ENCODE data around the gene KCNIP3. TPM values are rescaled to one million over a fixed set of nuclear protein-coding genes. Genes with fewer than 3 reads are reported as not detected.

Gene KCNIP3
- total RNA-seq, 1 donor from 2014 or later = 7.2 TPM

DNA sequence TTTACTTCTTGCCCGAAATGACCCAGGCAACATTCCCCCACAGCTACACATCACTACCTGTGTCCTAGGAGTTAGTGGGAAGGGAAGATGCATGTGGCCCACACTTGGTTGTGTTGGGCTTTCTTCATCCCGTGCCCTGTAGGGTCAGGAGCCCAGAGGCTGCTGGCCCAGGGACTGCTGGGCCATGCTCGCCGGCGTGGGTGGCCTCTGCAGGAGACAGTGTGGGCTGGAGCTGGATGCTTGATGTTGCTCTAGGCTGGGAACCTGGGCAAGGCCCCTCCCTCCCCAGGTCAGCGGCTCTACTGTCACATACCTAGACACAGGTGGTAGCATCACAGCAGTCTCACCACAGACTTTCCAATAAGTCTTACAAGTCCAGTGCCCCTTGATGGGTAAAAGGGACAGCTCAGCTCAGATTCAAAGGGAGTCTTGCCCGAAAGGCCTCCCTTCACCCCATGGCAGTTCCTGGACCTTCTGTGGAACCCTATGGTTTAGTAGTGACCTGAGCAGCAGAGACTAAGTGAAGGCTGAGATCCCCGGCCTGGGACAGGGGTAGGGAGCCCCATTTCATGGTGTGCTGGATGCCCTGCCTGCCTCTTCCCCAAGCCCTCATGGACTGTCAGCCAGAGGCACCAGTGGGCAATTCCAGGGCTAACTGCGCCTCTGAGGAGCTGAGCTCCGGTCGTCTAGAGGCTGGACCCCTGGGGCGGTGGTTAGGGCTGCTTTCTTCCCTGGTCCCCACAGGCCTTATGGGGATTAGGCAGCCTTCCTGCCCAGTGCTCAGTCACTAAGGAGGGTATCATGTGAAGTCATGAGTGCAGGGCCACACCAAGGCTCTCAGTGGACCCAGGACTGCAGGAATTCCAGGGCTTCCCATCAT is 59.9 kb downstream of the KCNIP3 start:
- DNase-seq (ENCODE audit: low read depth) = no peak
- Histone ChIP-seq H3K4me3 (ENCODE audit: low read depth, low read length) (no peak overlapping the region), H3K36me3 (ENCODE audit: control insufficient read depth, insufficient read depth, low read length) (no peaks in the 10 kb centered on the region), H3K27me3 (ENCODE audit: control insufficient read depth, insufficient read depth, low read length) (no peaks in the 10 kb centered on the region)
- TF ChIP-seq, protein P1, sequence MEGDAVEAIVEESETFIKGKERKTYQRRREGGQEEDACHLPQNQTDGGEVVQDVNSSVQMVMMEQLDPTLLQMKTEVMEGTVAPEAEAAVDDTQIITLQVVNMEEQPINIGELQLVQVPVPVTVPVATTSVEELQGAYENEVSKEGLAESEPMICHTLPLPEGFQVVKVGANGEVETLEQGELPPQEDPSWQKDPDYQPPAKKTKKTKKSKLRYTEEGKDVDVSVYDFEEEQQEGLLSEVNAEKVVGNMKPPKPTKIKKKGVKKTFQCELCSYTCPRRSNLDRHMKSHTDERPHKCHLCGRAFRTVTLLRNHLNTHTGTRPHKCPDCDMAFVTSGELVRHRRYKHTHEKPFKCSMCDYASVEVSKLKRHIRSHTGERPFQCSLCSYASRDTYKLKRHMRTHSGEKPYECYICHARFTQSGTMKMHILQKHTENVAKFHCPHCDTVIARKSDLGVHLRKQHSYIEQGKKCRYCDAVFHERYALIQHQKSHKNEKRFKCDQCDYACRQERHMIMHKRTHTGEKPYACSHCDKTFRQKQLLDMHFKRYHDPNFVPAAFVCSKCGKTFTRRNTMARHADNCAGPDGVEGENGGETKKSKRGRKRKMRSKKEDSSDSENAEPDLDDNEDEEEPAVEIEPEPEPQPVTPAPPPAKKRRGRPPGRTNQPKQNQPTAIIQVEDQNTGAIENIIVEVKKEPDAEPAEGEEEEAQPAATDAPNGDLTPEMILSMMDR (IDR thresholded peaks at IDR 0.05; ENCODE audit: insufficient read depth, low read length, poor library complexity, severe bottlenecking) = no peak

DNA sequence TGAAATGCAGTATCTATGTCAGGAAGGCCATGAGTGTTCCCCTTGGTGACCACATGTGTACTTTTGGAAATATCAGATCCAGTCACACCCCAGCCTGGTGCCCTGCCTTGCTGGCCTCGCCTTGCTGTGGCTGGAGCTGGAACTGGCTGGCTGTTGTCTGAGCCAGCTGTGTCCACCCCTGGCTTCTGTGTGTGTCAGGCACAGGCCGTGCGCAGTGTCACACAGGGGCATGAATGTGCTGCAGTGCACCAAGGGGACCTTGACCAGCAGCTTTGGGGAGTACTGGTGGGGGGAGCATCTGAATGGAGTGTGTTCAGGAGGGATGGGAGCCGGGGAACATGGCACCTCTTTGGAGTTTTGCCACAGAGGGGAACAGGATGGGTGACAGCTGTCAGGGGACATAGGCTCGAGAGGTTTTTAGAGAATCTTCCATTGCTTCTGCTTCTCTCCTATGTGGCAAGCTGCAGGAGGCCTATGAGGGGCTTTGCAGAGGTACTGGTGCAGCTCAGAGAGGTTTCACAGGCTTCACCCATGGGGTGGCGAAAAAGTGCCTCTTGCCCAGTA is 60.7 kb downstream of the KCNIP3 start:
- H3K36me3 ChIP-seq (ENCODE audit: control insufficient read depth, insufficient read depth, low read length) = no peaks in the 10 kb centered on the region
- no peaks in the 10 kb centered on the region for H3K27me3 ChIP-seq (ENCODE audit: control insufficient read depth, insufficient read depth, low read length)
- no peak overlapping the region for H3K4me3 ChIP-seq (ENCODE audit: low read depth, low read length)
- TF ChIP-seq, protein P1 (IDR thresholded peaks at IDR 0.05; ENCODE audit: insufficient read depth, low read length, poor library complexity, severe bottlenecking) = no peak
- no peak for DNase-seq (ENCODE audit: low read depth)

DNA sequence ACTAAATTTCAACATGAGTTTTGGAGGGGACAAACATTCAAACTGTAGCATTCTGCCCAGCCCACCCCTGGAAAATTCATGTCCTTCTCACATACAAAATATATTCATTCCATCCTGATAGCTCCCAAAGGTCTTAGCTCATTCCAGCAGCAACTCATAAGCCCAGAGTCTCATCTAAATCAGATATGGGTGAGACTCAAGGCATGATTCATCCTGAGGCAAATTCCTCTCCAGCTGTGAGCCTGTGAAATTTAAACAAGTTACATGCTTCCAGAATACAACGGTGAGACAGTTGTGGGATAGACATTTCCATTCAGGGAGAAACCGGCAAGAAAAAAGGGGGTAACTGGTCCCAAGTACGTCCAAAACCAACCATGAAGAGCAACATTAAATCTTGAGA is 61.9 kb downstream of the KCNIP3 start:
- DNase-seq (ENCODE audit: low read depth) = no peak
- Histone ChIP-seq H3K27me3 (ENCODE audit: control insufficient read depth, insufficient read depth, low read length) (no peaks in the 10 kb centered on the region), H3K36me3 (ENCODE audit: control insufficient read depth, insufficient read depth, low read length) (no peaks in the 10 kb centered on the region), H3K4me3 (ENCODE audit: low read depth, low read length) (no peak overlapping the region)
- TF ChIP-seq, protein P1 (IDR thresholded peaks at IDR 0.05; ENCODE audit: insufficient read depth, low read length, poor library complexity, severe bottlenecking) = no peak

DNA sequence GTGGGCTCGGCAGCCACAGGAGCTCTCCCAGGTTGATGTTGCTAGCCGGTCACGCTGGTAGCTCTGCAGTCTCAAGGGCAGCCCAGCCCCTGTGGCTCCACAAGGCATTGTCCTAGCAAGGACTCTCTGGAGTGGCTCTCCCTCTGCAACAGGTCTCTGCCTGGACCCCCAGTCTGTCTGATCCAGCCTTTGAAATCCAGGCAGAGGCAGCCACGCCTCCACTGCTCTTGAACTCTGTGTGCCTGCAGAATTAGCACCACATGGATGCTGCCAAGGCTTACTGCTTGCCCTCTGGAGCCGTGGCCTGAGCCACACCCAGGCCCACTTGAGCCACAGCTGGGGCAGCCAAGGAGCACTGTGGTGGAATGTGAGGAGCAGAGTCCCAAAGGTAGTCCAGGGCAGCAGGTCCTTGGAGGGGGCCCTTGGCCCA is 62.4 kb downstream of the KCNIP3 start:
- H3K36me3 ChIP-seq (ENCODE audit: control insufficient read depth, insufficient read depth, low read length) = no peaks in the 10 kb centered on the region
- DNase-seq (ENCODE audit: low read depth) = no peak
- no peak overlapping the region for H3K4me3 ChIP-seq (ENCODE audit: low read depth, low read length)
- TF ChIP-seq, protein P1 (IDR thresholded peaks at IDR 0.05; ENCODE audit: insufficient read depth, low read length, poor library complexity, severe bottlenecking) = no peak
- H3K27me3 ChIP-seq (ENCODE audit: control insufficient read depth, insufficient read depth, low read length) = no peaks in the 10 kb centered on the region

DNA sequence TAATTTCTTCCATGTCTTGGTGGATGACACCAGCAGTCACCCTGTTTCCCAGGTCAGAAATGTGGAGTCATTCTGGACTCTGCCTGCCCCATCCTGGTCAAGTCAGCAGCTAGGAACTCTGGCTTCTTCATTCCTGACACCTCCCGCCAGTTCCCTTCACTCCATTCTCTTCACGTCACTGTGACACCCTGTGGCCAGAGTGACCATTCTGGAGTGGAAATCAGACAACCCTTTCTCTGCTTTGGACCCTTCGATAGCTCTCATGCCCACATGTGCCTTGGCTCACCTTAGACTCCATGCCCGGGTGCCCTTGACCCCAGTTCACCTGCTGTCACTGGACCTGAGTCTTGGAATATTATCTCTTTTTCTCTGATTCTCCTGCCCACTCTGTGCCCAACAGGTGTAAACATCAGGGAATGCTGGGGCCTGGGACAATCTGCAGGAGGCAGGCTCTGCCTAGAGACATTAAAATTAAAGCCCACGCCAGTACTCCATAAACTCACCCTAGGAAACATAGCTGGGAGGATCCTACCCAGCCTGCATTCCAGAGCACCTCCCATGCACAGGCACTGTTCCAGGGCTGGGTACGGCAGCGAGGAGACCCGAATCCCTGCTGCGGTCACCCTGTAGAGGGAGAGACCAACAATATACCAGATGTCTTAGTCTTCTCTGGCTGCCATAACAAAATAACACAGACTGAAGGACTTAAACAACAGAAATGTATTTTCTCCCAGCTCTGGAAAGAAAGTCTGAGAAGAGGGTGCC is 64.3 kb downstream of the KCNIP3 start:
- Histone ChIP-seq H3K4me3 (ENCODE audit: low read depth, low read length) (no peak overlapping the region), H3K27me3 (ENCODE audit: control insufficient read depth, insufficient read depth, low read length) (no peaks in the 10 kb centered on the region), H3K36me3 (ENCODE audit: control insufficient read depth, insufficient read depth, low read length) (no peaks in the 10 kb centered on the region)
- TF ChIP-seq, protein P1 (IDR thresholded peaks at IDR 0.05; ENCODE audit: insufficient read depth, low read length, poor library complexity, severe bottlenecking) = no peak
- no peak for DNase-seq (ENCODE audit: low read depth)

All from kidney epithelial cell (primary cell).